GM23338 (cell line): ENCODE data around the gene CTNND2. TPM values are rescaled to one million over a fixed set of nuclear protein-coding genes. Genes with fewer than 3 reads are reported as not detected.

ENCODE experiments used
- ATAC-seq: fragments of 200-7000 bp; cut with Tn5 transposase; 3 replicates; pipeline ENCODE4 v1.9.1; 2020
- DNase-seq: peaks from one replicate; pipeline ENCODE4 v3.0.0-alpha.2; 2015; ENCODE audit warnings: low spot score
- H2AFZ ChIP-seq: fragments of 200-600 bp; sonication (generic); 2 replicates; pipeline ENCODE4 v1.8.0; 2016; ENCODE audit warnings: antibody characterized with exemption, mild to moderate bottlenecking, moderate library complexity
- H3F3A ChIP-seq: fragments of 200-600 bp; sonication (generic); replicated peaks from 2 replicates; pipeline ENCODE4 v1.8.0; 2017; ENCODE audit warnings: antibody characterized with exemption, mixed run types, low read depth
- H3K27ac ChIP-seq: fragments of 200-600 bp; sonication (generic); 2 replicates; pipeline ENCODE4 v1.6.1; 2016; ENCODE audit warnings: low read depth
- H3K27me3 ChIP-seq: fragments of 200-600 bp; sonication (generic); 2 replicates; pipeline ENCODE4 v1.8.0; 2016; ENCODE audit warnings: mild to moderate bottlenecking, mixed run types, moderate library complexity; ENCODE audit not compliant: insufficient read depth
- H3K36me3 ChIP-seq: fragments of 200-600 bp; sonication (generic); 2 replicates; pipeline ENCODE4 v1.8.0; 2016; ENCODE audit warnings: mild to moderate bottlenecking; ENCODE audit not compliant: insufficient read depth
- H3K4me1 ChIP-seq: fragments of 200-600 bp; sonication (generic); 2 replicates; pipeline ENCODE4 v1.8.0; 2016; ENCODE audit warnings: mild to moderate bottlenecking, moderate library complexity; ENCODE audit not compliant: insufficient read depth
- H3K4me2 ChIP-seq: fragments of 200-600 bp; sonication (generic); 2 replicates; pipeline ENCODE4 v1.7.1; 2017; ENCODE audit warnings: mixed run types
- H3K4me3 ChIP-seq: fragments of 200-600 bp; sonication (generic); 2 replicates; pipeline ENCODE4 v1.6.1; 2016; ENCODE audit warnings: mixed run types
- H3K79me2 ChIP-seq: fragments of 200-600 bp; sonication (generic); replicated peaks from 2 replicates; pipeline ENCODE4 v1.8.0; 2017; ENCODE audit warnings: mild to moderate bottlenecking; ENCODE audit not compliant: insufficient read depth
- H3K9me2 ChIP-seq: fragments of 200-600 bp; sonication (generic); 2 replicates; pipeline ENCODE4 v1.8.0; 2017; ENCODE audit not compliant: insufficient read depth
- H4K20me1 ChIP-seq: fragments of 200-600 bp; sonication (generic); replicated peaks from 2 replicates; pipeline ENCODE4 v1.8.0; 2017; ENCODE audit warnings: mild to moderate bottlenecking; ENCODE audit not compliant: insufficient read depth
- H3K27ac Mint-ChIP-seq: 2 replicates; pipeline ENCODE4 v1.8.0; 2020; ENCODE audit warnings: inconsistent platforms, mild to moderate bottlenecking, moderate library complexity, mixed read lengths
- H3K27me3 Mint-ChIP-seq: 3 replicates; pipeline ENCODE4 v1.8.0; 2022; ENCODE audit warnings: low read depth, mild to moderate bottlenecking, moderate library complexity, mixed read lengths, inconsistent platforms; ENCODE audit not compliant: insufficient read depth, poor library complexity
- H3K36me3 Mint-ChIP-seq: 3 replicates; pipeline ENCODE4 v1.8.0; 2021; ENCODE audit warnings: low read depth, mild to moderate bottlenecking, inconsistent platforms, moderate library complexity, mixed read lengths
- H3K4me1 Mint-ChIP-seq: 3 replicates; pipeline ENCODE4 v1.8.0; 2020; ENCODE audit warnings: mild to moderate bottlenecking, inconsistent platforms, mixed read lengths
- H3K4me3 Mint-ChIP-seq: 3 replicates; pipeline ENCODE4 v1.8.0; 2021; ENCODE audit warnings: moderate library complexity, mild to moderate bottlenecking, inconsistent platforms, mixed read lengths
- H3K9me3 Mint-ChIP-seq: 3 replicates; pipeline ENCODE4 v1.8.0; 2020; ENCODE audit warnings: moderate library complexity, mild to moderate bottlenecking, inconsistent platforms, mixed read lengths
- CREB1 ChIP-seq: fragments of 250-450 bp; sonication (Bioruptor Pico); IDR thresholded peaks from 2 replicates; pipeline ENCODE4 v1.5.0; 2020; ENCODE audit warnings: low read depth, mild to moderate bottlenecking, moderate library complexity
- CTCF ChIP-seq, 2 experiments: fragments of 200-600 bp in 1 of 2; sonication (generic) in 1 of 2; conservative IDR thresholded peaks; 2 replicates each; pipeline versions ENCODE4 v1.5.1 to v1.6.1; 2016 to 2017; ENCODE audit warnings: antibody characterized with exemption in 2 of 2, low read depth in 2 of 2, mild to moderate bottlenecking in 2 of 2, moderate library complexity in 1 of 2
- ETS1 ChIP-seq: IDR thresholded peaks from 2 replicates; pipeline ENCODE4 v1.6.1; 2016; ENCODE audit warnings: antibody characterized with exemption
- EZH2phosphoT487 ChIP-seq: fragments of 200-600 bp; sonication (generic); IDR thresholded peaks from one replicate; pipeline ENCODE4 v1.8.1; 2018; ENCODE audit warnings: antibody characterized with exemption; ENCODE audit not compliant: unreplicated experiment
- JUNB ChIP-seq: IDR thresholded peaks from one replicate; pipeline ENCODE4 v1.6.1; 2016; ENCODE audit warnings: antibody characterized with exemption; ENCODE audit not compliant: unreplicated experiment
- NANOG ChIP-seq: IDR thresholded peaks from 2 replicates; pipeline ENCODE4 v1.6.1; 2016; ENCODE audit warnings: antibody characterized with exemption, borderline replicate concordance
- POLR2AphosphoS5 ChIP-seq: IDR thresholded peaks from 2 replicates; pipeline ENCODE4 v1.6.1; 2016; ENCODE audit warnings: antibody characterized with exemption, low read depth
- REST ChIP-seq: IDR thresholded peaks from one replicate; pipeline ENCODE4 v1.6.1; 2018; ENCODE audit warnings: antibody characterized with exemption; ENCODE audit not compliant: unreplicated experiment
- STAT1 ChIP-seq: IDR thresholded peaks from one replicate; pipeline ENCODE4 v1.6.1; 2016; ENCODE audit warnings: antibody characterized with exemption; ENCODE audit not compliant: unreplicated experiment
- ZNF462 ChIP-seq: fragments of 250-450 bp; sonication (Bioruptor Pico); IDR thresholded peaks from 2 replicates; pipeline ENCODE4 v1.5.0; 2020; ENCODE audit warnings: mild to moderate bottlenecking, moderate library complexity
- polyA plus RNA-seq: library from polyadenylated mRNA; unstranded; fragments of >200 nt; fragmentation: Nextera tagmentation; extraction: Ambion mirVana; gene quantifications from 2 replicates; pipeline ENCODE4 v1.2.1, GENCODE V29; 2016
- total RNA-seq: library from RNA; depleted of rRNA; stranded (reverse); fragments of >200 nt; shearing (Covaris generic); gene quantifications from 2 replicates; pipeline ENCODE4 v1.2.3, GENCODE V29; 2014

The CTNND2 gene
- total and polyA plus RNA-seq, 2 experiments from 2014 or later = 5.1 to 7.0 TPM

GRCh38 chr5:11104210-11104609 is 800.0 kb downstream of the CTNND2 start:
- ATAC-seq = no peak
- DNase-seq = no peak
- H3K27me3 ChIP-seq = no peaks in the 10 kb centered on the region
- Mint-ChIP-seq H3K4me1 (peaks cover 2% of the 10 kb centered on the region; the same call in 2 of the 3 replicates), H3K27me3 (peaks cover 2% of the 10 kb centered on the region), H3K36me3 (no peaks in the 10 kb centered on the region), H3K4me3 (no peak overlapping the region), H3K27ac (no peak overlapping the region), H3K9me3 (no peaks in the 10 kb centered on the region)
- no peaks in the 10 kb centered on the region for H4K20me1 ChIP-seq
- no peaks in the 10 kb centered on the region for H3K9me2 ChIP-seq
- H3K79me2 ChIP-seq = no peaks in the 10 kb centered on the region
- no peak overlapping the region for H3K4me2 ChIP-seq
- no peaks in the 10 kb centered on the region for H3K36me3 ChIP-seq
- no peaks in the 10 kb centered on the region for H3F3A ChIP-seq
- no peak overlapping the region for H3K27ac ChIP-seq
- H3K4me3 ChIP-seq = no peak overlapping the region
- H3K4me1 ChIP-seq = no peaks in the 10 kb centered on the region
- no peak overlapping the region for H2AFZ ChIP-seq
- TF ChIP-seq CREB1 (CRISPR knock-in tag) (no peak), NANOG (no peak), POLR2AphosphoS5 (no peak), REST (no peak), ETS1 (no peak), STAT1 (no peak), EZH2phosphoT487 (no peak), CTCF (conservative IDR thresholded peaks at IDR 0.05; ENCODE audit: low read depth in 2 of 2) (no peak)

- Histone ChIP-seq H4K20me1 (no peaks in the 10 kb centered on the region), H3K36me3 (no peaks in the 10 kb centered on the region), H3K4me1 (peaks cover 4% of the 10 kb centered on the region; the same call in 1 of the 2 replicates), H3K4me2 (no peak overlapping the region), H3K27me3 (no peaks in the 10 kb centered on the region), H2AFZ (no peak overlapping the region), H3K79me2 (no peaks in the 10 kb centered on the region), H3K9me2 (no peaks in the 10 kb centered on the region), H3K4me3 (no peak overlapping the region), H3F3A (no peaks in the 10 kb centered on the region), H3K27ac (no peak overlapping the region)
- H3K27me3 Mint-ChIP-seq = no peaks in the 10 kb centered on the region
- ATAC-seq (no peak), DNase-seq (no peak)
- peaks cover 3% of the 10 kb centered on the region; the same call in 1 of the 3 replicates for H3K36me3 Mint-ChIP-seq
- H3K27ac Mint-ChIP-seq = no peak overlapping the region
- no peaks in the 10 kb centered on the region; the same call in 2 of the 3 replicates for H3K4me1 Mint-ChIP-seq
- H3K4me3 Mint-ChIP-seq = no peak overlapping the region
- peaks cover 8% of the 10 kb centered on the region; the same call in 2 of the 3 replicates for H3K9me3 Mint-ChIP-seq
- TF ChIP-seq CREB1 (CRISPR knock-in tag) (no peak), ZNF462 (CRISPR knock-in tag) (no peak), JUNB (no peak)
Measured at GRCh38 chr5:11084111-11084510, 820.1 kb downstream of the CTNND2 start.
